GM12878 (cell line): ENCODE data around the gene FBXO42. TPM values are rescaled to one million over a fixed set of nuclear protein-coding genes. Genes with fewer than 3 reads are reported as not detected.

ENCODE experiments used
- ATAC-seq: fragments of 200-7000 bp; cut with Tn5 transposase; 3 replicates; pipeline ENCODE4 v1.9.1; 2020; ENCODE audit warnings: mild to moderate bottlenecking, moderate library complexity
- BruUV-seq: library from RNA; stranded (reverse); fragments of 400-500 nt; replicated peaks from 2 replicates; lab custom pipeline; 2021; lab: Mats Ljungman, UMichigan
- CTCF ChIA-PET: fragments of 300-600 bp; sonication (Branson Sonifier 250); formaldehyde crosslinking; extraction: SDS; loops from one replicate; lab custom pipeline; 2021; ENCODE audit warnings: inconsistent platforms; lab: Yijun Ruan, JAX
- POLR2A ChIA-PET: fragments of 350-600 bp; formaldehyde crosslinking; extraction: SDS; loops from one replicate; lab custom pipeline; 2021; ENCODE audit warnings: inconsistent platforms; lab: Charles Lee
- RAD21 ChIA-PET: fragments of 300-600 bp; sonication (Branson Sonifier 250); formaldehyde crosslinking; loops from one replicate; lab custom pipeline; 2023; ENCODE audit warnings: antibody characterized with exemption; ENCODE audit not compliant: unreplicated experiment; lab: Charles Lee
- SMC1A ChIA-PET: fragments of 300-600 bp; sonication (Branson Sonifier 250); formaldehyde crosslinking; loops from one replicate; lab custom pipeline; 2023; ENCODE audit not compliant: unreplicated experiment, uncharacterized antibody; lab: Charles Lee
- DNase-seq: peaks from one replicate; pipeline ENCODE4 v3.0.0-alpha.2; 2011; ENCODE audit warnings: low read depth, low spot score
- FAIRE-seq: peaks from 3 replicates; lab custom pipeline; 2011; peaks lifted over from hg19 to GRCh38; lab: Jason Lieb, UNC
- H2AFZ ChIP-seq: 2 replicates; pipeline ENCODE4 v1.6.0; 2011; ENCODE audit warnings: low read depth, low read length, control low read depth; ENCODE audit not compliant: control insufficient read depth
- H3K27ac ChIP-seq: 2 replicates; pipeline ENCODE4 v1.5.1; 2011; ENCODE audit warnings: control low read depth; ENCODE audit not compliant: control insufficient read depth, insufficient read depth
- H3K27me3 ChIP-seq, 2 experiments: replicated peaks in 1 of 2; 2 replicates each; pipeline versions ENCODE4 v1.6.0 to v1.6.1; 2011; ENCODE audit warnings: low read length in 1 of 2; ENCODE audit not compliant: control insufficient read depth in 2 of 2, insufficient read depth in 2 of 2
- H3K36me3 ChIP-seq, 2 experiments: 2 replicates each; pipeline ENCODE4 v1.5.1; 2011; ENCODE audit warnings: low read length in 1 of 2; ENCODE audit not compliant: control insufficient read depth in 2 of 2, insufficient read depth in 2 of 2
- H3K4me1 ChIP-seq: 2 replicates; pipeline ENCODE4 v1.6.1; 2011; ENCODE audit warnings: mild to moderate bottlenecking, low read length, moderate library complexity, mixed read lengths; ENCODE audit not compliant: control insufficient read depth, insufficient read depth
- H3K4me2 ChIP-seq: 2 replicates; pipeline ENCODE4 v1.6.0; 2011; ENCODE audit warnings: control low read depth; ENCODE audit not compliant: control insufficient read depth, insufficient read depth
- H3K4me3 ChIP-seq: fragments of 200-600 bp; sonication (generic); 2 replicates; pipeline ENCODE4 v1.5.1; 2016
- H3K79me2 ChIP-seq: 2 replicates; pipeline ENCODE4 v1.6.0; 2011; ENCODE audit warnings: low read length; ENCODE audit not compliant: control insufficient read depth, insufficient read depth
- H3K9ac ChIP-seq: 2 replicates; pipeline ENCODE4 v1.8.0; 2011; ENCODE audit warnings: low read length, control low read depth, mixed read lengths; ENCODE audit not compliant: control insufficient read depth, insufficient read depth
- H3K9me3 ChIP-seq: replicated peaks from 3 replicates; pipeline ENCODE4 v1.5.1; 2011; ENCODE audit warnings: mild to moderate bottlenecking, low read length; ENCODE audit not compliant: control insufficient read depth, insufficient read depth
- H4K20me1 ChIP-seq: 2 replicates; pipeline ENCODE4 v1.6.0; 2011; ENCODE audit not compliant: control insufficient read depth, insufficient read depth
- BMI1 ChIP-seq: fragments of 450-650 bp; IDR thresholded peaks from 2 replicates; pipeline ENCODE4 v1.6.1; 2016; ENCODE audit warnings: mild to moderate bottlenecking, moderate library complexity, borderline replicate concordance
- CBX3 ChIP-seq: fragments of 200-600 bp; sonication (generic); IDR thresholded peaks from 2 replicates; pipeline ENCODE4 v1.6.1; 2016; ENCODE audit warnings: low read depth, borderline replicate concordance
- DPF2 ChIP-seq: fragments of 450-650 bp; IDR thresholded peaks from 2 replicates; pipeline ENCODE4 v1.6.1; 2017; ENCODE audit warnings: mild to moderate bottlenecking
- POLR2AphosphoS5 ChIP-seq: IDR thresholded peaks from 2 replicates; pipeline ENCODE4 v1.6.1; 2011; ENCODE audit warnings: mild to moderate bottlenecking, low read length, inconsistent platforms
- RUNX3 ChIP-seq: IDR thresholded peaks from 2 replicates; pipeline ENCODE4 v1.6.1; 2012; ENCODE audit warnings: low read length, inconsistent platforms
- TAF1 ChIP-seq: IDR thresholded peaks from 2 replicates; pipeline ENCODE4 v1.6.1; 2011; ENCODE audit warnings: mild to moderate bottlenecking, low read depth, low read length, borderline replicate concordance
- WGBS: methylation state at CpG from one replicate; pipeline ENCODE4 v1.1.6; 2016; ENCODE audit warnings: low lambda C conversion rate; ENCODE audit not compliant: insufficient replicate concordance, insufficient coverage; ENCODE audit errors: missing lambda C conversion rate; 5-methylcytosine and 5-hydroxymethylcytosine counted together
- in situ Hi-C: fragments of 300-500 bp; cut with MboI; formaldehyde crosslinking; loops from 9 replicates; pipeline ENCODE4 v1.14.3; 2018; ENCODE audit warnings: mixed read lengths
- intact Hi-C: fragments of 100-400 bp; cut with micrococcal nuclease; formaldehyde crosslinking; loops from one replicate; pipeline ENCODE4 v1.14.2; 2022; ENCODE audit not compliant: unreplicated experiment
- polyA plus RNA-seq, 11 experiments: library from polyadenylated mRNA; depleted of rRNA in 4 of 11; unstranded in 6 of 11; stranded (reverse) in 5 of 11; fragments of >200 nt; fragmentation: Nextera tagmentation in 4 of 11; fragmentation: Illumina TruSeq in 1 of 11; extraction: Ambion mirVana in 4 of 11; extraction: Trizol in 1 of 11; gene quantifications; 1 replicate in 1 of 11; 2 replicates in 10 of 11; pipeline versions ENCODE4 v1.2.1 to v1.2.3, GENCODE V29; 2011 to 2016; ENCODE audit warnings: inconsistent platforms in 2 of 11, missing spikeins in 2 of 11, low read depth in 1 of 11
- total RNA-seq, 4 experiments: library from RNA; depleted of rRNA in 3 of 4; stranded (reverse); fragments of >200 nt in 3 of 4; fragmentation: Illumina TruSeq in 1 of 4; extraction: Trizol in 1 of 4; gene quantifications; 2 replicates each; pipeline versions ENCODE4 v1.2.1 to v1.2.3, GENCODE V29; 2013 to 2021

Gene FBXO42
- total and polyA plus RNA-seq, 10 of the 15 experiments (the other 5 are each of a cell fraction or from before 2014, with no cell fraction given), result 6.1 to 23.8 (median 15.2) TPM

DNA sequence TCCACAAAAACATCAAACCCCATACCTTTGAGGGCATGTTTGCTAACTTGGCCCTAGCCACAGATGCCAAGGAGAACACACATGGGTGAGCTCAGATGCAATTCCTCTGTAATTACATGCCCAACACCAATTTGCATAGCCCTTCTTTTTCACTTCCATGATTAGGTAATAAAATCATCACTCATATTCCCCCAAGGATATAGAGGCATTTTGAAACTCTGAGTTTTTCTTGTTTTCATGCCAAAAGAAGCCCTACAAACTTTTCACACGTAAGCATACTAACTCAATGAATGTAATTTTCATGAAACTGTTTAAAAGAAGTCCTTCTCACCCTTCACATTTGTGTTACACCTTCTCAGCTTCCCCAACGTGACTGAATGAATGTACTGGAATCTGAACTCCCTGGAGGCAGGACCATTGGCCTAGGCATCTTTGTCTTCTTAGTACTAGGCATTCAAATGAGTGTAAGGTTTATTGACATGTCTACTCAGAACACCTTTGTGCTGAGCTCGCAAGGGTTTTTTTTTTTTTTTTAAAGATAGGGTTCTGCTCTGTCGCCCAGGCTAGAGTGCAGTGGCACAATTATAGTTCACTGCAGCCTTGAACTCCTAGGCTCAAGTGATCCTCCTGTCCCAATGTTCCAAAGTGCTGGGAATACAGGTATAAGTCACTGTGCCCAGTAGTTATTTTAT, 31.0 kb downstream of the FBXO42 start:
- ChIA-PET CTCF (interaction anchor here (1.0 kb wide), 1 partner anchor 42 kb away, joined by 6 read pairs; no protein-coding TSS in a partner anchor), RAD21 (interaction anchor here (1.7 kb wide), 1 partner anchor 239 kb away, joined by 4 read pairs; no protein-coding TSS in a partner anchor), SMC1A (interaction anchor here (0.7 to 1.0 kb wide), 2 partner anchors 24 to 47 kb away, joined by 3 to 4 read pairs; no protein-coding TSS in a partner anchor), POLR2A (no interaction called here)
- no peak overlapping the region for H3K4me3 ChIP-seq
- TF ChIP-seq TAF1, result no peak
- TF ChIP-seq POLR2AphosphoS5, result no peak
- peak; percentile 12; the same call in 1 of the 2 replicates for TF ChIP-seq RUNX3
- TF ChIP-seq DPF2, result no peak
- no peak for TF ChIP-seq BMI1
- in situ Hi-C loops (no loop called here), intact Hi-C loops (no loop called here)
- no TSS peak for BruUV-seq
- 0% methylated on average over 4 of the region's 4 CpGs for WGBS
- no peak overlapping the region for H3K9ac ChIP-seq
- no peaks in the 10 kb centered on the region for H3K9me3 ChIP-seq
- H3K27ac ChIP-seq, result peak overlapping the region; percentile 24; the same call in 1 of the 2 replicates
- H3K4me2 ChIP-seq, result no peak overlapping the region
- H3K36me3 ChIP-seq, result no peaks in the 10 kb centered on the region; a peak in 2 of 4 replicates
- peak; percentile 4 for DNase-seq
- H4K20me1 ChIP-seq, result no peaks in the 10 kb centered on the region
- no peak overlapping the region for H2AFZ ChIP-seq
- H3K4me1 ChIP-seq, result peaks cover 18% of the 10 kb centered on the region
- FAIRE-seq, result no peak
- no peaks in the 10 kb centered on the region for H3K27me3 ChIP-seq
- H3K79me2 ChIP-seq, result peaks cover 16% of the 10 kb centered on the region
- ATAC-seq, result peak; percentile 78

DNA sequence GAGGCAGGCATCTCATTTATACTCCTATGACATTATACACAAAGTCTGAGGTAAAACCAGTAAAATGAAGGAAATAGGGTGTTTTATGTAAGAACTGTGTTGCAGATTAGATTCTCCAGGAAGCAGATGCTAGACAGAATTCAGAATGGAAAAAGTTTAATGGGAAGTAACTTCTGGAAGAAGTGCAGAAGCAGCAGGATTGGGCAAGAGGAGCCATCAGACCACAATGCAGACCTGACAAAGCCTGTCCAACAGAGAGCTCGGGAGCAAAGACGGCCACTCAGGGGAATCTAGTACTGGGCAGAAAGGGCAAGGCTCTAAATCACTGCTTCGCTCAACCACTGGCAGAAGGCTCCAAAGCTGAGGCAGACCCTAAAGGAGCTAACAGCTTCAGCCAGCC, 33.7 kb downstream of the FBXO42 start:
- no TSS peak for BruUV-seq
- no peak overlapping the region for H3K4me2 ChIP-seq
- no peak for DNase-seq
- no peak overlapping the region for H3K9ac ChIP-seq
- H3K27me3 ChIP-seq, result no peaks in the 10 kb centered on the region
- H2AFZ ChIP-seq, result no peak overlapping the region
- POLR2A ChIA-PET, result interaction anchor here (0.7 kb wide), 1 partner anchor 21 kb away, joined by 3 read pairs; no protein-coding TSS in a partner anchor
- RAD21 ChIA-PET, result no interaction called here
- CTCF ChIA-PET, result interaction anchor here (1.5 kb wide), 1 partner anchor 45 kb away, joined by 4 read pairs; no protein-coding TSS in a partner anchor
- no peak for TF ChIP-seq CBX3
- peaks cover 16% of the 10 kb centered on the region for H3K79me2 ChIP-seq
- H3K36me3 ChIP-seq, result peaks cover 0 to 4% of the 10 kb centered on the region in 2 experiments; a peak in 2 of 4 replicates
- SMC1A ChIA-PET, result interaction anchor here (0.7 to 1.1 kb wide), 2 partner anchors 16 to 32 kb away, joined by 3 read pairs; no protein-coding TSS in a partner anchor
- no peak overlapping the region for H3K4me3 ChIP-seq
- in situ Hi-C loops, result no loop called here
- intact Hi-C loops, result no loop called here
- FAIRE-seq, result no peak
- H3K9me3 ChIP-seq, result no peaks in the 10 kb centered on the region
- H3K4me1 ChIP-seq, result peaks cover 18% of the 10 kb centered on the region
- 100% methylated on average over 3 of the region's 3 CpGs for WGBS
- no peaks in the 10 kb centered on the region for H4K20me1 ChIP-seq
- no peak for ATAC-seq
- no peak overlapping the region for H3K27ac ChIP-seq
